ENCODE results near the gene KCNQ1. TPM values are rescaled to one million over a fixed set of nuclear protein-coding genes. Genes with fewer than 3 reads are reported as not detected.
"Not testable (repeated sequence)": the region's sequence is repeated elsewhere in the genome, so short reads cannot be mapped to it uniquely, and the experiment has no call there.

Gene KCNQ1
- total RNA-seq, 1 experiment from 2014 or later: 2.3 TPM

DNA sequence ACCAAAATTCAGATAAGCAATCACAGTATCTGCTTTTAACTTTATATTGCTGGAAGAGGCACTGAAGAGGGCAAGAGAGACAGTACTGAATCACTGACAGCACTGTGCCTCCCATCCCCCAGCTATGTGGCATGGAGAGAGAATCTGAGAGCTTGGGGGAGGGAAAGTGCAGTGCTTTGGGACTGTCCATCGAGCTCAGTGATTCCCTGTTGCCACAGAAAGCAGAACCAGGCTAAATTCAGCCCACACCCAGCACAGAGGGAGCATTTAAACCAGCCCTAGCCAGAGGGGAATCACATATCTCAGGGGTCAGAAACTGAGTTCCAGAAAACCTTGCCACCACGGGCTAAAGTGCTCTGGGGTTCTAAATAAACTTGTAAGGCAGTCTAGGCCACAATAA lies 44.3 kb downstream of the KCNQ1 start:
- TF ChIP-seq, protein P1, sequence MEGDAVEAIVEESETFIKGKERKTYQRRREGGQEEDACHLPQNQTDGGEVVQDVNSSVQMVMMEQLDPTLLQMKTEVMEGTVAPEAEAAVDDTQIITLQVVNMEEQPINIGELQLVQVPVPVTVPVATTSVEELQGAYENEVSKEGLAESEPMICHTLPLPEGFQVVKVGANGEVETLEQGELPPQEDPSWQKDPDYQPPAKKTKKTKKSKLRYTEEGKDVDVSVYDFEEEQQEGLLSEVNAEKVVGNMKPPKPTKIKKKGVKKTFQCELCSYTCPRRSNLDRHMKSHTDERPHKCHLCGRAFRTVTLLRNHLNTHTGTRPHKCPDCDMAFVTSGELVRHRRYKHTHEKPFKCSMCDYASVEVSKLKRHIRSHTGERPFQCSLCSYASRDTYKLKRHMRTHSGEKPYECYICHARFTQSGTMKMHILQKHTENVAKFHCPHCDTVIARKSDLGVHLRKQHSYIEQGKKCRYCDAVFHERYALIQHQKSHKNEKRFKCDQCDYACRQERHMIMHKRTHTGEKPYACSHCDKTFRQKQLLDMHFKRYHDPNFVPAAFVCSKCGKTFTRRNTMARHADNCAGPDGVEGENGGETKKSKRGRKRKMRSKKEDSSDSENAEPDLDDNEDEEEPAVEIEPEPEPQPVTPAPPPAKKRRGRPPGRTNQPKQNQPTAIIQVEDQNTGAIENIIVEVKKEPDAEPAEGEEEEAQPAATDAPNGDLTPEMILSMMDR (conservative IDR thresholded peaks at IDR 0.05): no peak
- no peak overlapping the region for H2AK5ac ChIP-seq (ENCODE audit: insufficient read length, low read length)

DNA sequence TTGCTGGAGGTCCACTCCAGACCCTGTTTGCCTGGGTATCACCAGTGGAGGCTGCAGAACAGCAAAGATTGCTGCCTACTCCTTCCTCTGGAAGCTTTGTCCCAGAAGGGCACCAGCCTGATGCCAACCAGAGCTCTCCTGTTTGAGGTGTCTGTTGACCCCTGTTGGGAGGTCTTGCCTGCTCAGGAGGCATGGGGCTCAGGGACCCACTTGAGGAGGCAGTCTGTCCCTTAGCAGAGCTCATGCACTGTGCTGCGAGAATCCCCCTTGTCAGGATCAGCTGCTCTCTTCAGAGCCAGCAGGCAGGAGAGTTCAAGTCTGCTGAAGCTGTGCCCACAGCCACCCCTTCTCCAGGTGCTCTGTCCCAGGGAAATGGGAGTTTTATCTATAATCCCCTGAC lies 53.1 kb downstream of the KCNQ1 start:
- H2BK15ac ChIP-seq (ENCODE audit: low read depth, low read length); H3K36me3 Mint-ChIP-seq (ENCODE audit: insufficient read depth in 1 of 3, low read depth in 3 of 3); H4K5ac ChIP-seq (ENCODE audit: insufficient read length, low read depth, low read length); H3K9ac ChIP-seq (ENCODE audit: extremely low read depth, insufficient read length, low read length); H2AK5ac ChIP-seq (ENCODE audit: insufficient read length, low read length); H3K27ac Mint-ChIP-seq; H3K18ac ChIP-seq (ENCODE audit: insufficient read length, low read depth, low read length); H3T11ph ChIP-seq (ENCODE audit: low read length); H3K4me2 ChIP-seq (ENCODE audit: insufficient read depth, insufficient read length, low read length); H3K4me1 Mint-ChIP-seq; H3K27me3 ChIP-seq (ENCODE audit: insufficient read depth, low read length); H2BK20ac ChIP-seq (ENCODE audit: low read depth, low read length, poor library complexity, severe bottlenecking); H4K20me1 ChIP-seq (ENCODE audit: control insufficient read depth, insufficient read depth, insufficient read length); H3K9me3 ChIP-seq (ENCODE audit: control insufficient read depth, low read depth, low read length); H2BK12ac ChIP-seq (ENCODE audit: insufficient read length, low read depth, low read length); H2BK120ac ChIP-seq (ENCODE audit: low read depth, low read length, poor library complexity, severe bottlenecking); H3K4ac ChIP-seq (ENCODE audit: low read depth, low read length); H3K79me1 ChIP-seq (ENCODE audit: insufficient read depth, low read depth, low read length, poor library complexity, severe bottlenecking); H3K4me1 ChIP-seq (ENCODE audit: insufficient read depth, low read length); H4K91ac ChIP-seq (ENCODE audit: insufficient read length, low read depth, low read length); H2BK5ac ChIP-seq (ENCODE audit: insufficient read length, low read length); H4K8ac ChIP-seq (replicated peaks; ENCODE audit: insufficient read length, low read depth, low read length); H3K14ac ChIP-seq (ENCODE audit: insufficient read depth, low read length); H3K79me2 ChIP-seq (ENCODE audit: insufficient read depth, low read length); H3K4me3 Mint-ChIP-seq; H2AFZ ChIP-seq (ENCODE audit: low read length); DNase-seq; H3K23ac ChIP-seq (ENCODE audit: insufficient read length, low read depth, low read length); H3K56ac ChIP-seq (ENCODE audit: insufficient read length, low read depth, low read length); H3K27ac ChIP-seq (ENCODE audit: insufficient read length, low read depth, low read length); H3K23me2 ChIP-seq (ENCODE audit: insufficient read length, low read depth, low read length, poor library complexity, severe bottlenecking): not testable (repeated sequence)
- no CpG with 5 or more reads among the region's 1 CpG for WGBS (ENCODE audit: extremely low coverage, insufficient read length, low lambda C conversion rate)
- Mint-ChIP-seq H3K27me3 (ENCODE audit: low read depth) (peaks cover 99% of the 10 kb centered on the region), H3K9me3 (peaks cover 28 to 47% of the 10 kb centered on the region in 2 experiments)

More for the DNA sequence above, 44.3 kb downstream of the KCNQ1 start:
- H3K4me1 Mint-ChIP-seq: no peaks in the 10 kb centered on the region
- no peak overlapping the region for H3K4me3 Mint-ChIP-seq
- peaks cover 97% of the 10 kb centered on the region for H3K27me3 Mint-ChIP-seq (ENCODE audit: low read depth)
- WGBS (ENCODE audit: extremely low coverage, insufficient read length, low lambda C conversion rate): no CpG with 5 or more reads among the region's 2 CpGs
- Histone ChIP-seq H2BK20ac (ENCODE audit: low read depth, low read length, poor library complexity, severe bottlenecking) (no peak overlapping the region), H3K56ac (ENCODE audit: insufficient read length, low read depth, low read length) (no peak overlapping the region), H4K20me1 (ENCODE audit: control insufficient read depth, insufficient read depth, insufficient read length) (no peaks in the 10 kb centered on the region), H3K79me2 (ENCODE audit: insufficient read depth, low read length) (no peaks in the 10 kb centered on the region), H4K5ac (ENCODE audit: insufficient read length, low read depth, low read length) (no peak overlapping the region), H2BK12ac (ENCODE audit: insufficient read length, low read depth, low read length) (no peak overlapping the region), H3K79me1 (ENCODE audit: insufficient read depth, low read depth, low read length, poor library complexity, severe bottlenecking) (no peaks in the 10 kb centered on the region), H3T11ph (ENCODE audit: low read length) (no peak overlapping the region), H3K9ac (ENCODE audit: extremely low read depth, insufficient read length, low read length) (no peak overlapping the region), H3K18ac (ENCODE audit: insufficient read length, low read depth, low read length) (no peak overlapping the region), H3K27me3 (ENCODE audit: insufficient read depth, low read length) (peaks cover 9% of the 10 kb centered on the region; the same call in 1 of the 2 replicates), H4K8ac (replicated peaks; ENCODE audit: insufficient read length, low read depth, low read length) (no peak overlapping the region), H3K4me2 (ENCODE audit: insufficient read depth, insufficient read length, low read length) (no peak overlapping the region), H3K4ac (ENCODE audit: low read depth, low read length) (no peak overlapping the region), H3K4me1 (ENCODE audit: insufficient read depth, low read length) (no peaks in the 10 kb centered on the region), H2AFZ (ENCODE audit: low read length) (no peak overlapping the region), H2BK15ac (ENCODE audit: low read depth, low read length) (no peak overlapping the region), H3K23ac (ENCODE audit: insufficient read length, low read depth, low read length) (no peak overlapping the region), H2BK5ac (ENCODE audit: insufficient read length, low read length) (no peak overlapping the region), H3K27ac (ENCODE audit: insufficient read length, low read depth, low read length) (no peak overlapping the region), H4K91ac (ENCODE audit: insufficient read length, low read depth, low read length) (no peak overlapping the region), H2BK120ac (ENCODE audit: low read depth, low read length, poor library complexity, severe bottlenecking) (no peak overlapping the region), H3K23me2 (ENCODE audit: insufficient read length, low read depth, low read length, poor library complexity, severe bottlenecking) (no peaks in the 10 kb centered on the region), H3K9me3 (ENCODE audit: control insufficient read depth, low read depth, low read length) (no peaks in the 10 kb centered on the region), H3K14ac (ENCODE audit: insufficient read depth, low read length) (no peak overlapping the region)
- no peak for DNase-seq
- peaks cover 27% of the 10 kb centered on the region in 2 experiments for H3K9me3 Mint-ChIP-seq
- H3K27ac Mint-ChIP-seq: no peak overlapping the region
- peaks cover 0 to 2% (median 0%) of the 10 kb centered on the region in 3 experiments; a peak in 2 of 7 replicates for H3K36me3 Mint-ChIP-seq (ENCODE audit: insufficient read depth in 1 of 3, low read depth in 3 of 3)

Measured in H9 (cell line).